Lung (tissue), 12 donors: Measurements from ENCODE around the gene KLHDC7B. TPM values are rescaled to one million over a fixed set of nuclear protein-coding genes. Genes with fewer than 3 reads are reported as not detected.

ENCODE experiments used
- ATAC-seq: fragments of 200-7000 bp; cut with Tn5 transposase; one replicate; pipeline ENCODE4 v1.9.1; 2020; ENCODE audit warnings: moderate number of reproducible peaks; ENCODE audit not compliant: insufficient read depth, low FRiP score
- DNase-seq, 3 donors: peaks; one replicate each; pipeline ENCODE4 v3.0.0-alpha.2; 2013 to 2017
- H3K27ac ChIP-seq, 2 donors: one replicate each; pipeline ENCODE4 v1.5.1; 2013; ENCODE audit warnings: mild to moderate bottlenecking in 2 of 2, moderate library complexity in 2 of 2, control low read depth in 1 of 2, inconsistent platforms in 1 of 2, low read depth in 1 of 2, low read length in 1 of 2
- H3K27me3 ChIP-seq, 3 donors: one replicate each; pipeline ENCODE4 v1.5.1; 2013; ENCODE audit warnings: low read length in 2 of 3; ENCODE audit not compliant: control insufficient read depth in 3 of 3, insufficient read depth in 3 of 3
- H3K36me3 ChIP-seq, 4 donors: one replicate each; pipeline ENCODE4 v1.5.1; 2013; ENCODE audit warnings: low read length in 4 of 4, mild to moderate bottlenecking in 1 of 4, moderate library complexity in 1 of 4; ENCODE audit not compliant: control insufficient read depth in 4 of 4, insufficient read depth in 4 of 4
- H3K4me1 ChIP-seq, 5 donors: one replicate each; pipeline ENCODE4 v1.5.1; 2013; ENCODE audit warnings: low read length in 5 of 5, mild to moderate bottlenecking in 2 of 5, moderate library complexity in 1 of 5; ENCODE audit not compliant: control insufficient read depth in 5 of 5, insufficient read depth in 5 of 5
- H3K4me3 ChIP-seq: one replicate; pipeline ENCODE4 v1.5.1; 2013; ENCODE audit warnings: mild to moderate bottlenecking, control low read depth, moderate library complexity
- H3K9ac ChIP-seq, 2 donors: one replicate each; pipeline ENCODE4 v1.5.1; 2013; ENCODE audit warnings: low read length in 2 of 2, control low read depth in 1 of 2; ENCODE audit not compliant: insufficient read depth in 1 of 2
- H3K9me3 ChIP-seq, 4 donors: one replicate each; pipeline ENCODE4 v1.5.1; 2013; ENCODE audit warnings: low read length in 3 of 4, mild to moderate bottlenecking in 1 of 4, moderate library complexity in 1 of 4; ENCODE audit not compliant: control insufficient read depth in 4 of 4, insufficient read depth in 3 of 4
- CTCF ChIP-seq: IDR thresholded peaks from 2 replicates; pipeline ENCODE4 v1.5.1; 2012; ENCODE audit warnings: mild to moderate bottlenecking; ENCODE audit errors: control extremely low read depth, extremely low read depth
- WGBS, 2 donors: extraction: QIAGEN DNeasy Blood & Tissue Kit; methylation state at CpG; one replicate each; pipeline ENCODE4 v1.1.7; 2013; 5-methylcytosine and 5-hydroxymethylcytosine counted together
- polyA plus RNA-seq, 2 donors: library from polyadenylated mRNA; stranded (reverse); fragments of 200-250 nt; gene quantifications; one replicate each; pipeline ENCODE4 v1.2.1, GENCODE V29; 2013
- total RNA-seq, 2 donors: library from RNA; depleted of rRNA in 1 of 2; stranded (reverse); fragments of >200 nt in 1 of 2; gene quantifications; one replicate each; pipeline ENCODE4 v1.2.1, GENCODE V29; 2014 to 2021
- donor health status: control.
- donor health status: control.
- donor health status: Bipolar disorder and iron deficiency.
- donor health status: healthy.
- donor health status: DM: yes; HTN: yes; CAD: no.

Gene KLHDC7B
- total and polyA plus RNA-seq, 4 donors = 0.39 to 1.6 (median 0.95) TPM

GRCh38 chr22:50529416-50529896 lies 16.2 kb upstream of the KLHDC7B start:
- ATAC-seq (no peak), DNase-seq (peak in 2 of 3 donors; percentile 25 to 38)
- H3K9ac ChIP-seq = no peak overlapping the region
- H3K9me3 ChIP-seq = no peaks in the 10 kb centered on the region
- H3K4me1 ChIP-seq = peaks cover 0 to 39% (median 21%) of the 10 kb centered on the region in 5 donors
- H3K36me3 ChIP-seq = peaks cover 0 to 1% (median 0%) of the 10 kb centered on the region in 4 donors
- peak overlapping the region; percentile 64 for H3K4me3 ChIP-seq
- TF ChIP-seq CTCF = no peak
- peaks cover 0 to 38% (median 23%) of the 10 kb centered on the region in 3 donors for H3K27me3 ChIP-seq
- 19 to 24% methylated on average over 50 of the region's 50 CpGs for WGBS, 2 donors
- peak overlapping the region; percentile 95 to 99 for H3K27ac ChIP-seq

- ATAC-seq (peak; percentile 34), DNase-seq (peak; percentile 67 to 70 (median 68))
- peaks cover 0 to 33% (median 20%) of the 10 kb centered on the region in 5 donors for H3K4me1 ChIP-seq
Observed at GRCh38 chr22:50529897-50530579, 15.7 kb upstream of the KLHDC7B start, which contains the start of gene TYMP. TYMP (minus strand) TSS chr22:50530012; CDS start chr22:50529709, 303 bp downstream.

GRCh38 chr22:50530580-50530876 lies 15.2 kb upstream of the KLHDC7B start:
- DNase-seq (peak in 1 of 3 donors; percentile 45), ATAC-seq (no peak)
- Histone ChIP-seq H3K9ac (no peak overlapping the region), H3K27ac (peak overlapping the region; percentile 95 to 99), H3K4me3 (peak overlapping the region; percentile 64), H3K36me3 (peaks cover 0 to 1% (median 0%) of the 10 kb centered on the region in 4 donors), H3K27me3 (peaks cover 0 to 38% (median 23%) of the 10 kb centered on the region in 3 donors), H3K4me1 (peaks cover 0 to 32% (median 20%) of the 10 kb centered on the region in 5 donors), H3K9me3 (no peaks in the 10 kb centered on the region)
- WGBS, 2 donors = 1 to 2% methylated on average over 21 of the region's 21 CpGs
- no peak for TF ChIP-seq CTCF

More at GRCh38 chr22:50529897-50530579, 15.7 kb upstream of the KLHDC7B start, which contains the start of gene TYMP:
- Histone ChIP-seq H3K27me3 (peaks cover 0 to 38% (median 23%) of the 10 kb centered on the region in 3 donors), H3K9me3 (no peaks in the 10 kb centered on the region), H3K27ac (peak within 1 kb of the TSS; percentile 95 to 99), H3K4me3 (peak within 1 kb of the TSS; percentile 64), H3K36me3 (peaks cover 0 to 1% (median 0%) of the 10 kb centered on the region in 4 donors), H3K9ac (no peak within 1 kb of the TSS)
- TF ChIP-seq CTCF = no peak
- 0 to 1% methylated on average over 70 to 92 of the region's 92 CpGs for WGBS, 2 donors
